ENCODE measurements around the gene KCNH5. TPM values are rescaled to one million over a fixed set of nuclear protein-coding genes. Genes with fewer than 3 reads are reported as not detected.

Gene KCNH5
- total RNA-seq, 4 donors from 2014 or later, result under 0.01 to 0.23 (median 0.12) TPM

GRCh38 chr14:62736048-62737043 is 308.9 kb downstream of the KCNH5 start:
- Histone ChIP-seq H3K36me3 (no peaks in the 10 kb centered on the region), H3K9me3 (no peaks in the 10 kb centered on the region), H3K4me1 (no peaks in the 10 kb centered on the region), H3K4me3 (no peak overlapping the region), H3K27ac (replicated peaks in 1 of 4) (no peak overlapping the region), H3K27me3 (no peaks in the 10 kb centered on the region)
- WGBS, result 66% methylated on average over 8 of the region's 8 CpGs
- intact Hi-C loops (cut with DNase I), result no loop called here
- no peak for DNase-seq (ENCODE audit: extremely low spot score)
- no peak for TF ChIP-seq POLR2AphosphoS5 (IDR thresholded peaks at IDR 0.05)
- no peak for TF ChIP-seq EP300 (IDR thresholded peaks at IDR 0.05)
- TF ChIP-seq, protein P1, sequence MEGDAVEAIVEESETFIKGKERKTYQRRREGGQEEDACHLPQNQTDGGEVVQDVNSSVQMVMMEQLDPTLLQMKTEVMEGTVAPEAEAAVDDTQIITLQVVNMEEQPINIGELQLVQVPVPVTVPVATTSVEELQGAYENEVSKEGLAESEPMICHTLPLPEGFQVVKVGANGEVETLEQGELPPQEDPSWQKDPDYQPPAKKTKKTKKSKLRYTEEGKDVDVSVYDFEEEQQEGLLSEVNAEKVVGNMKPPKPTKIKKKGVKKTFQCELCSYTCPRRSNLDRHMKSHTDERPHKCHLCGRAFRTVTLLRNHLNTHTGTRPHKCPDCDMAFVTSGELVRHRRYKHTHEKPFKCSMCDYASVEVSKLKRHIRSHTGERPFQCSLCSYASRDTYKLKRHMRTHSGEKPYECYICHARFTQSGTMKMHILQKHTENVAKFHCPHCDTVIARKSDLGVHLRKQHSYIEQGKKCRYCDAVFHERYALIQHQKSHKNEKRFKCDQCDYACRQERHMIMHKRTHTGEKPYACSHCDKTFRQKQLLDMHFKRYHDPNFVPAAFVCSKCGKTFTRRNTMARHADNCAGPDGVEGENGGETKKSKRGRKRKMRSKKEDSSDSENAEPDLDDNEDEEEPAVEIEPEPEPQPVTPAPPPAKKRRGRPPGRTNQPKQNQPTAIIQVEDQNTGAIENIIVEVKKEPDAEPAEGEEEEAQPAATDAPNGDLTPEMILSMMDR (IDR thresholded peaks at IDR 0.05), result no peak
- no peak for TF ChIP-seq POLR2A (IDR thresholded peaks at IDR 0.05; ENCODE audit: low read depth)

DNA sequence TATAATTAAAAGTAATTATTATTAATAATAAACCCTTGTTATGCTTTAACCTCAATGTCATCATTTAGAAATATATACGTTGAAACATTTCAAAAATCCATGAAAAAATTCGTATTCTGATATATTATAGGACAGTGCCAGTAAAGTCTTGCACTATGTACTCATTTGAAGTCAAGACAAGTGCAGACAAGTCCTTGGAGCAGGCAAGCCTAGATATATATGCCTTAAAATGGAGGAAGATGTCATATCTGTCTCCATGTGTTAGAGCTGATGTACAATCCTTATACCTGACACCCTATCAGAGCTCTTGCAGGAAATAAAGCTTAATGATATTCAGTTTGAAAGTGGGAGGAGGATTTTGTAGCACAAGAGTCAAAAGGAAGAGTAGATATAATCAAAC is 310.4 kb downstream of the KCNH5 start:
- 75% methylated on average over 2 of the region's 2 CpGs for WGBS
- no peaks in the 10 kb centered on the region for H3K9me3 ChIP-seq
- no peak overlapping the region for H3K27ac ChIP-seq (replicated peaks in 1 of 4)
- H3K4me1 ChIP-seq, result no peaks in the 10 kb centered on the region
- intact Hi-C loops (cut with DNase I), result no loop called here
- H3K4me3 ChIP-seq, result no peak overlapping the region
- H3K27me3 ChIP-seq, result no peaks in the 10 kb centered on the region
- DNase-seq (ENCODE audit: extremely low spot score), result no peak
- TF ChIP-seq EP300 (IDR thresholded peaks at IDR 0.05) (no peak), POLR2A (IDR thresholded peaks at IDR 0.05; ENCODE audit: low read depth) (no peak), POLR2AphosphoS5 (IDR thresholded peaks at IDR 0.05) (no peak)
- TF ChIP-seq, protein P1 (IDR thresholded peaks at IDR 0.05), result no peak
- H3K36me3 ChIP-seq, result no peaks in the 10 kb centered on the region

DNA sequence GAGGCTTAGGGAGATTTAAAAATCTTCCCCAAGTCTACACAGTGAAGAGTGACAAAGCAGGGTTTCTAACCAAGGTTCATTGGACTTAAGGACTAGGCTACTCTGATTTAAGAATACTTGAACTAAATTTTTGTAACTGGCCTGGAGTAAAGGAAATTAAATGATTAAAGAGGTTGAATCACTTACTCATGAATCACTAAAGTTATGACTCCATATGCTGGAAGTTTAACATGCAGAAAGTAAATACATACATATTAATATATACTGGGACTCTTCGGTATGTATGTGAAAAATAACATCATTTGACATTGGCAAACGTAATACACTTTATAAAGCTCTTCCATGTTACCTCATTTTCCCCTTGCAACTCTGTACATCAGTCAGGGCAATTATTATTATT is 322.9 kb downstream of the KCNH5 start:
- intact Hi-C loops (cut with DNase I), result no loop called here
- H3K36me3 ChIP-seq, result no peaks in the 10 kb centered on the region
- no peaks in the 10 kb centered on the region for H3K9me3 ChIP-seq
- no peak for DNase-seq (ENCODE audit: extremely low spot score)
- TF ChIP-seq POLR2AphosphoS5 (IDR thresholded peaks at IDR 0.05) (no peak), POLR2A (IDR thresholded peaks at IDR 0.05; ENCODE audit: low read depth) (no peak), EP300 (IDR thresholded peaks at IDR 0.05) (no peak)
- TF ChIP-seq, protein P1 (IDR thresholded peaks at IDR 0.05), result no peak
- no peak overlapping the region for H3K4me3 ChIP-seq
- no peaks in the 10 kb centered on the region for H3K4me1 ChIP-seq
- H3K27ac ChIP-seq (replicated peaks in 1 of 4), result no peak overlapping the region
- WGBS, result 74% methylated on average over 2 of the region's 2 CpGs
- no peaks in the 10 kb centered on the region for H3K27me3 ChIP-seq

DNA sequence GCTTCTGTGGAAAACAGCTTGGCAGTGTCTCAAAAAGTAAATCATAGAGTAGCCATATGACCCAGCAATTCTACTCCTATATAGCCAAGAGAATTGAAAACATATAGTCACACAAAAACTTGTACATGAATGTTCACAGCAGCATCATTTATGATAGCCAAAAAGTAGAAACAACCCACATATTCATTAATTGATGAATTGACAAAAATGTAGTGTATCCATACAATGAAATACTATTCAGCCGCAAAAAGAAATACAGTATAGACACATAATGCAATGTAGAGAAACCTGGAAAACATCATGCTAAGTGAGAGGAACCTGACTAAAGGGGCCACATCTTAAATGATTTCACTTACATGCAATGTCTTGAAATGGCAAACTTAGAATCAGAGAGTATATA is 326.6 kb downstream of the KCNH5 start:
- Histone ChIP-seq H3K27ac (replicated peaks in 1 of 4) (no peak overlapping the region), H3K4me3 (no peak overlapping the region), H3K4me1 (no peaks in the 10 kb centered on the region), H3K27me3 (no peaks in the 10 kb centered on the region), H3K9me3 (no peaks in the 10 kb centered on the region), H3K36me3 (no peaks in the 10 kb centered on the region)
- intact Hi-C loops (cut with DNase I), result no loop called here
- 100% methylated on average over 1 of the region's 1 CpG for WGBS
- TF ChIP-seq, protein P1 (IDR thresholded peaks at IDR 0.05), result no peak
- TF ChIP-seq POLR2AphosphoS5 (IDR thresholded peaks at IDR 0.05), result no peak
- TF ChIP-seq EP300 (IDR thresholded peaks at IDR 0.05), result no peak
- TF ChIP-seq POLR2A (IDR thresholded peaks at IDR 0.05; ENCODE audit: low read depth), result no peak
- DNase-seq (ENCODE audit: extremely low spot score), result no peak
